Fibroblast of villous mesenchyme (primary cell): Measurements from ENCODE around the gene STX18. TPM values are rescaled to one million over a fixed set of nuclear protein-coding genes. Genes with fewer than 3 reads are reported as not detected.

Experiments
- DNase-seq: peaks from one replicate; pipeline ENCODE4 v3.0.0-alpha.2; 2010; ENCODE audit warnings: low read depth
- H3K4me3 ChIP-seq: 2 replicates; pipeline ENCODE4 v1.5.1; 2011; ENCODE audit warnings: low read depth, mild to moderate bottlenecking, low read length
- CTCF ChIP-seq: IDR thresholded peaks from 2 replicates; pipeline ENCODE4 v1.5.1; 2012; ENCODE audit warnings: low read depth, mild to moderate bottlenecking, low read length; ENCODE audit not compliant: insufficient read depth
- total RNA-seq: library from RNA; depleted of rRNA; stranded (reverse); fragments of >200 nt; gene quantifications from 2 replicates; pipeline ENCODE4 v1.2.3, GENCODE V29; 2012

The STX18 gene
- total RNA-seq, 1 donor = 24.2 TPM

DNA sequence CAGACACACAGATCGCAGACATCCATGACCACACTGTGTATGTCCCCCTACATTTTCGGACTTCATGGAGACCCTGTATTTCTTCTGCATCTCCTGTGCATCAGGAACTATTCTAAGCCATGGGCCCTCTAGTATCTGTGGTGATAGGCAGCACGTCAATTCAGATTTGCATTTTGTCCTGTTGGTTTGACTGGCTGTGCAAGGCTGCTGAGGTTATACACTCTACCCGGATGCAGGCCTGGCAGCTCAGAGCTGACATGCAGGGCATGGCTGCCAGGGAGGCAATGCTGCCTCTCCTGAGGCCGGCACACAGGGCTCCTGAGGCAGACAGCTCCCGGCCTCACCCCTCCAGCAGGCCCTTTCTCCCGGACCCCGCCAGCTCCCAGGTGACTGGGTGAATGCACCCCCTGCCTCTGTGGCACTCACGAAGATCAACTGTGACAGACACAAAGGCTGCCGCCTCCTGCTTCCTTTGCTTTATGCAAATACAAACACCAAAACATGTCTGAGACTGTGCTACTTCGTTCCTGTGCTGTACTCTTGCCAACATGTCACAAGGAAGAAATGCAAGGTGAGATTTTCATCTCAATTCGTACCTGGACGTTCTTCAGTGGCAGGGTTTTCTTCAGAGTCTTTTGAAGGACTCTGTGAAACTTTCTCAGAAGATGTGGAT lies 103.9 kb downstream of the STX18 start:
- TF ChIP-seq CTCF = no peak
- DNase-seq = no peak
- no peak overlapping the region for H3K4me3 ChIP-seq

- H3K4me3 ChIP-seq = no peak overlapping the region
- TF ChIP-seq CTCF = no peak
- DNase-seq = no peak
Measured at GRCh38 chr4:4436244-4436823, 105.5 kb downstream of the STX18 start.

GRCh38 chr4:4433941-4434340 lies 107.9 kb downstream of the STX18 start:
- H3K4me3 ChIP-seq = no peak overlapping the region
- no peak for TF ChIP-seq CTCF
- DNase-seq = no peak

- no peak overlapping the region for H3K4me3 ChIP-seq
- TF ChIP-seq CTCF = no peak
- no peak for DNase-seq
Measured at GRCh38 chr4:4432341-4433125, 109.3 kb downstream of the STX18 start.

- peak; percentile 81 for TF ChIP-seq CTCF
- no peak overlapping the region for H3K4me3 ChIP-seq
- peak; percentile 62 for DNase-seq
Measured at GRCh38 chr4:4430492-4431195, 111.2 kb downstream of the STX18 start.

GRCh38 chr4:4428966-4429875 lies 112.6 kb downstream of the STX18 start:
- no peak for DNase-seq
- no peak for TF ChIP-seq CTCF
- H3K4me3 ChIP-seq = no peak overlapping the region
